Thyroid gland (tissue), 4 donors: ENCODE results near the gene ELMO1.

Experiments used
- POLR2A ChIP-seq, 2 donors: fragments of 450-650 bp; IDR thresholded peaks; one replicate each; pipeline ENCODE4 v1.6.1; 2017; ENCODE audit warnings: antibody characterized with exemption in 2 of 2, mild to moderate bottlenecking in 2 of 2, moderate library complexity in 1 of 2
- TF ChIP-seq, protein P1 (sequence below), 6 experiments: fragments of 200-600 bp in 3 of 6; fragments of 450-650 bp in 3 of 6; sonication (generic) in 3 of 6; IDR thresholded peaks; one replicate each; pipeline ENCODE4 v1.5.1; 2016 to 2019; ENCODE audit warnings: antibody characterized with exemption in 6 of 6, mild to moderate bottlenecking in 2 of 6, inconsistent platforms in 1 of 6, moderate library complexity in 1 of 6

DNA sequence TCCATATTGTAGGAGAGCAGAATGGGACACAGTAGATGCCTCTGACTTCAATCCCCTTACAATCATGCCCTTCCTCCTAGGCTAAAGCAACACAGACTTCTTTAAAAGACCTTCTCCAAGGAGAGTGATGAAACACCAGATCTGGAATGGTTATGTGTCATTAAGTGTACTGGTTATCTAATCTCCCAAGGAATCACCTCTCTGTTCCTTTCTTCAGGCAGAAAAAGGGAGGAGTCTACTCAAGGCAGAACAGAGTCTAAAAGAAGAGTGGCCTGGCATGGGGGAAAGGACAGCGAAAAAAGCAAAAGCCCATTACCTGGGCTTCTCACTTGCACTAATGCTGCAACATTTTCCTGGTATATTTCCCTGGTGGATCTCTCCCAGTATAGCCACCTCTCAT lies 2.9 kb downstream of the ELMO1 start:
- TF ChIP-seq, protein P1, sequence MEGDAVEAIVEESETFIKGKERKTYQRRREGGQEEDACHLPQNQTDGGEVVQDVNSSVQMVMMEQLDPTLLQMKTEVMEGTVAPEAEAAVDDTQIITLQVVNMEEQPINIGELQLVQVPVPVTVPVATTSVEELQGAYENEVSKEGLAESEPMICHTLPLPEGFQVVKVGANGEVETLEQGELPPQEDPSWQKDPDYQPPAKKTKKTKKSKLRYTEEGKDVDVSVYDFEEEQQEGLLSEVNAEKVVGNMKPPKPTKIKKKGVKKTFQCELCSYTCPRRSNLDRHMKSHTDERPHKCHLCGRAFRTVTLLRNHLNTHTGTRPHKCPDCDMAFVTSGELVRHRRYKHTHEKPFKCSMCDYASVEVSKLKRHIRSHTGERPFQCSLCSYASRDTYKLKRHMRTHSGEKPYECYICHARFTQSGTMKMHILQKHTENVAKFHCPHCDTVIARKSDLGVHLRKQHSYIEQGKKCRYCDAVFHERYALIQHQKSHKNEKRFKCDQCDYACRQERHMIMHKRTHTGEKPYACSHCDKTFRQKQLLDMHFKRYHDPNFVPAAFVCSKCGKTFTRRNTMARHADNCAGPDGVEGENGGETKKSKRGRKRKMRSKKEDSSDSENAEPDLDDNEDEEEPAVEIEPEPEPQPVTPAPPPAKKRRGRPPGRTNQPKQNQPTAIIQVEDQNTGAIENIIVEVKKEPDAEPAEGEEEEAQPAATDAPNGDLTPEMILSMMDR (IDR thresholded peaks at IDR 0.05): no peak
- no peak for TF ChIP-seq POLR2A (IDR thresholded peaks at IDR 0.05)
